ENCODE measurements around the gene VPS13C.

Gene VPS13C

GRCh38 chr15:61818801-61819200, 241.4 kb downstream of the VPS13C start:
- no peaks in the 10 kb centered on the region for H3K27me3 ChIP-seq (ENCODE audit: insufficient read depth, low read length, poor library complexity)
- H3K4ac ChIP-seq (ENCODE audit: low read depth, low read length), result no peak overlapping the region
- H3K27ac ChIP-seq (ENCODE audit: low read depth, low read length), result no peak overlapping the region
- no peaks in the 10 kb centered on the region for H3K4me1 ChIP-seq (ENCODE audit: control insufficient read depth, low read depth, low read length)
- no peak overlapping the region for H4K8ac ChIP-seq (ENCODE audit: low read depth, low read length)
- H3K79me1 ChIP-seq (ENCODE audit: low read length), result no peaks in the 10 kb centered on the region
- H3K4me2 ChIP-seq (ENCODE audit: low read length), result no peak overlapping the region
- no peak overlapping the region for H3K23ac ChIP-seq (ENCODE audit: low read length)
- H2BK5ac ChIP-seq (ENCODE audit: low read length), result no peak overlapping the region
- H3K79me2 ChIP-seq (ENCODE audit: control insufficient read depth, insufficient read depth, low read length), result no peaks in the 10 kb centered on the region
- H2BK120ac ChIP-seq (ENCODE audit: low read depth, low read length), result no peak overlapping the region
- no peak for DNase-seq
- no peak overlapping the region for H3K18ac ChIP-seq (ENCODE audit: low read length)
- no peak overlapping the region for H3K4me3 ChIP-seq (ENCODE audit: low read length)
- no peak overlapping the region for H4K5ac ChIP-seq (ENCODE audit: low read length)
- H3K56ac ChIP-seq (ENCODE audit: low read length), result no peak overlapping the region
- no CpG with 5 or more reads among the region's 2 CpGs for WGBS (ENCODE audit: extremely low coverage, insufficient coverage, low lambda C conversion rate)
- H2AK5ac ChIP-seq (ENCODE audit: low read length), result no peak overlapping the region
- no peak overlapping the region for H3K9ac ChIP-seq (ENCODE audit: low read length)
- no peaks in the 10 kb centered on the region for H3K36me3 ChIP-seq (ENCODE audit: control insufficient read depth, insufficient read depth, low read length)
- H2BK15ac ChIP-seq (replicated peaks; ENCODE audit: low read depth), result no peak overlapping the region

DNA sequence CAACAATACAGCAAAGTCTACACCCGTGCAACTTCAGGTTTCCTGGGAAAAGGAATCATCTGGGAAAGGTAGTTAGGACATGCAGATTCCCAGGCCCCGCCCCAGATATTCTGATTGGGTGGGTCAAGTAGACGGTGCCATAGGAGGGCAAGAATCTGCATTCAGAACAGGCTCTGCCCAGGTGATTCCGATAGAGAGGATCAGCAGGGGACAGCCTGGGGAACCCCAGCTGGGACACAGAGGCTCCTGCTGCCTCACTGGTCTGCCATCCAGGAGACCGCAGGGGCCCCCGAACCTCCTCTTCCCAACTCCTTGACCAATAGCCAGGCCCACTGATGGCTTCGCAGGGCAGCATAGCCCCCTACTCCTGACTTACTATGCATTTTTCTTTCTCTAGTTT, 243.4 kb downstream of the VPS13C start:
- H3K9ac ChIP-seq (ENCODE audit: low read length), result no peak overlapping the region
- H3K4me1 ChIP-seq (ENCODE audit: control insufficient read depth, low read depth, low read length), result no peaks in the 10 kb centered on the region
- no peak overlapping the region for H3K18ac ChIP-seq (ENCODE audit: low read length)
- no peaks in the 10 kb centered on the region for H3K79me1 ChIP-seq (ENCODE audit: low read length)
- H2BK5ac ChIP-seq (ENCODE audit: low read length), result no peak overlapping the region
- no peak overlapping the region for H3K27ac ChIP-seq (ENCODE audit: low read depth, low read length)
- H3K79me2 ChIP-seq (ENCODE audit: control insufficient read depth, insufficient read depth, low read length), result no peaks in the 10 kb centered on the region
- H2BK15ac ChIP-seq (replicated peaks; ENCODE audit: low read depth), result no peak overlapping the region
- no CpG with 5 or more reads among the region's 7 CpGs for WGBS (ENCODE audit: extremely low coverage, insufficient coverage, low lambda C conversion rate)
- H2AK5ac ChIP-seq (ENCODE audit: low read length), result no peak overlapping the region
- H3K23ac ChIP-seq (ENCODE audit: low read length), result no peak overlapping the region
- no peak overlapping the region for H4K8ac ChIP-seq (ENCODE audit: low read depth, low read length)
- DNase-seq, result no peak
- no peak overlapping the region for H3K4me3 ChIP-seq (ENCODE audit: low read length)
- H3K56ac ChIP-seq (ENCODE audit: low read length), result no peak overlapping the region
- H4K5ac ChIP-seq (ENCODE audit: low read length), result no peak overlapping the region
- H3K4ac ChIP-seq (ENCODE audit: low read depth, low read length), result no peak overlapping the region
- no peak overlapping the region for H2BK120ac ChIP-seq (ENCODE audit: low read depth, low read length)
- no peaks in the 10 kb centered on the region for H3K36me3 ChIP-seq (ENCODE audit: control insufficient read depth, insufficient read depth, low read length)
- no peak overlapping the region for H3K4me2 ChIP-seq (ENCODE audit: low read length)
- no peaks in the 10 kb centered on the region for H3K27me3 ChIP-seq (ENCODE audit: insufficient read depth, low read length, poor library complexity)

DNA sequence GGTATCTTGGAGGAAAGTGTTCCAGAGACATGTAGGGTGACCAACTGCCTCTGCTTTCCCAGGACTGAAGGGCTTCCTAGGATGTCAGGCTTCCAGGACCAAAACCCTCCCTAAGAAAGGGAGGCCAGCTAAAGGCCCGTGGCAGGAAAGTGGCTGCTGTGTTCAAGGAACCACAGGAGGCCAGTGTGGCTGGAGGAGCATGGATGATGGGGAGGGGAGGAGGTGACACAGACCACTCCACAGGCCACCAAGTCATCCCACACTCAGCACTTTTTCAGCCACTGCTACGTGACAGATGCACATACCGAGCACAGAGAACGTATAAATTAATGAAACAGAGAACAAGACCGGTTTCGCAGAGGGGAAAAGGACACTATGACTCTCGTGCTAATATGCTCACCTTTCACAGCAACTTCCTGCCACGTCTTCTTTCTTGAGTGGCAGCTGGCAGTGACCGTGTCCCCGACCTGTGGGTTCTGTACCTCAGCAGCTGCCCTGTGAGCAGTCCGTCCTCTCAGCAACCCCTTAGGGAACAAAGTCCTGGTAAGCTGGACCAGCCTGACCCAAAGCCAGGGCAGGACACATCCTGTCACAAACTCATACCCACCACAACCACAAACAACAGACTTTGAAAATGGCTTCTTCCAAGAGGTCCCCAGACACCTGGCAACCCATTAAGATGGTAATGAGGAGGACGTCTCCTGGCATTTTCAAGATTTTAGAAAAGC, 244.7 kb downstream of the VPS13C start:
- Histone ChIP-seq H3K56ac (ENCODE audit: low read length) (no peak overlapping the region), H3K27me3 (ENCODE audit: insufficient read depth, low read length, poor library complexity) (no peaks in the 10 kb centered on the region), H4K5ac (ENCODE audit: low read length) (no peak overlapping the region), H3K4me2 (ENCODE audit: low read length) (no peak overlapping the region), H3K23ac (ENCODE audit: low read length) (no peak overlapping the region), H3K79me1 (ENCODE audit: low read length) (no peaks in the 10 kb centered on the region), H3K36me3 (ENCODE audit: control insufficient read depth, insufficient read depth, low read length) (no peaks in the 10 kb centered on the region), H2BK15ac (replicated peaks; ENCODE audit: low read depth) (no peak overlapping the region), H3K4me1 (ENCODE audit: control insufficient read depth, low read depth, low read length) (no peaks in the 10 kb centered on the region), H2BK120ac (ENCODE audit: low read depth, low read length) (no peak overlapping the region), H3K18ac (ENCODE audit: low read length) (no peak overlapping the region), H3K79me2 (ENCODE audit: control insufficient read depth, insufficient read depth, low read length) (no peaks in the 10 kb centered on the region), H3K27ac (ENCODE audit: low read depth, low read length) (no peak overlapping the region), H3K9ac (ENCODE audit: low read length) (no peak overlapping the region), H4K8ac (ENCODE audit: low read depth, low read length) (no peak overlapping the region), H3K4me3 (ENCODE audit: low read length) (no peak overlapping the region), H2AK5ac (ENCODE audit: low read length) (no peak overlapping the region), H3K4ac (ENCODE audit: low read depth, low read length) (no peak overlapping the region), H2BK5ac (ENCODE audit: low read length) (no peak overlapping the region)
- no CpG with 5 or more reads among the region's 12 CpGs for WGBS (ENCODE audit: extremely low coverage, insufficient coverage, low lambda C conversion rate)
- DNase-seq, result no peak

- H3K56ac ChIP-seq (ENCODE audit: low read length), result no peak overlapping the region
- no peak overlapping the region for H3K27ac ChIP-seq (ENCODE audit: low read depth, low read length)
- H3K36me3 ChIP-seq (ENCODE audit: control insufficient read depth, insufficient read depth, low read length), result no peaks in the 10 kb centered on the region
- no peak overlapping the region for H4K8ac ChIP-seq (ENCODE audit: low read depth, low read length)
- no CpG with 5 or more reads among the region's 6 CpGs for WGBS (ENCODE audit: extremely low coverage, insufficient coverage, low lambda C conversion rate)
- no peak overlapping the region for H3K9ac ChIP-seq (ENCODE audit: low read length)
- no peak overlapping the region for H2BK15ac ChIP-seq (replicated peaks; ENCODE audit: low read depth)
- H4K5ac ChIP-seq (ENCODE audit: low read length), result no peak overlapping the region
- H2BK120ac ChIP-seq (ENCODE audit: low read depth, low read length), result no peak overlapping the region
- H3K4me2 ChIP-seq (ENCODE audit: low read length), result no peak overlapping the region
- no peak overlapping the region for H3K4ac ChIP-seq (ENCODE audit: low read depth, low read length)
- no peaks in the 10 kb centered on the region for H3K79me1 ChIP-seq (ENCODE audit: low read length)
- DNase-seq, result no peak
- H3K4me3 ChIP-seq (ENCODE audit: low read length), result no peak overlapping the region
- no peaks in the 10 kb centered on the region for H3K4me1 ChIP-seq (ENCODE audit: control insufficient read depth, low read depth, low read length)
- H3K79me2 ChIP-seq (ENCODE audit: control insufficient read depth, insufficient read depth, low read length), result no peaks in the 10 kb centered on the region
- no peak overlapping the region for H2BK5ac ChIP-seq (ENCODE audit: low read length)
- no peak overlapping the region for H3K18ac ChIP-seq (ENCODE audit: low read length)
- no peak overlapping the region for H3K23ac ChIP-seq (ENCODE audit: low read length)
- no peak overlapping the region for H2AK5ac ChIP-seq (ENCODE audit: low read length)
- no peaks in the 10 kb centered on the region for H3K27me3 ChIP-seq (ENCODE audit: insufficient read depth, low read length, poor library complexity)
Observed at GRCh38 chr15:61812476-61812875, 247.8 kb downstream of the VPS13C start.

DNA sequence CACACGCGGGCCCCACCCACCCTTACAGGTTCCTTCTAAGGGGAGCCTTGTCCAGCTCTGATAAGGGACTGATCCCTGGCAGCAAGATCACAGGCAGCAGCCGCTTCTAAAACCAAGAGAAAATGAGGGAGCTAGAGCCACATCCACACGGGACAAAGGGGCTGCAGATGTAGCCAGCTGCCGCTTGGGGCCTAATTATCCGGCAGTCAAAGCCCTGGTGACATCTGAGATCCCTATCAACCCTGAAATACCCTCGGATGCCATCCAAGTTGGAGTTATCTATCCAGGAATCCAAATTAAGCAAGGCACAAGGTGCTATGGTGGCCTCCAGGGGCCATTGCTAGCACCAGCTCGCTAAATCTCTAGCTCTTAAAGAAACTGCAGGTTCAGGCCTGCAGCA, 248.3 kb downstream of the VPS13C start:
- Histone ChIP-seq H3K4me3 (ENCODE audit: low read length) (no peak overlapping the region), H3K27ac (ENCODE audit: low read depth, low read length) (no peak overlapping the region), H3K23ac (ENCODE audit: low read length) (no peak overlapping the region), H4K8ac (ENCODE audit: low read depth, low read length) (no peak overlapping the region), H3K4me1 (ENCODE audit: control insufficient read depth, low read depth, low read length) (no peaks in the 10 kb centered on the region), H3K18ac (ENCODE audit: low read length) (no peak overlapping the region), H3K4ac (ENCODE audit: low read depth, low read length) (no peak overlapping the region), H2BK5ac (ENCODE audit: low read length) (no peak overlapping the region), H3K9ac (ENCODE audit: low read length) (no peak overlapping the region), H3K56ac (ENCODE audit: low read length) (no peak overlapping the region), H3K4me2 (ENCODE audit: low read length) (no peak overlapping the region), H2BK120ac (ENCODE audit: low read depth, low read length) (no peak overlapping the region), H3K27me3 (ENCODE audit: insufficient read depth, low read length, poor library complexity) (no peaks in the 10 kb centered on the region), H2BK15ac (replicated peaks; ENCODE audit: low read depth) (no peak overlapping the region), H3K79me1 (ENCODE audit: low read length) (no peaks in the 10 kb centered on the region), H3K36me3 (ENCODE audit: control insufficient read depth, insufficient read depth, low read length) (no peaks in the 10 kb centered on the region), H2AK5ac (ENCODE audit: low read length) (no peak overlapping the region), H4K5ac (ENCODE audit: low read length) (no peak overlapping the region), H3K79me2 (ENCODE audit: control insufficient read depth, insufficient read depth, low read length) (no peaks in the 10 kb centered on the region)
- no peak for DNase-seq
- WGBS (ENCODE audit: extremely low coverage, insufficient coverage, low lambda C conversion rate), result no CpG with 5 or more reads among the region's 8 CpGs

- no peak overlapping the region for H2BK120ac ChIP-seq (ENCODE audit: low read depth, low read length)
- H3K4ac ChIP-seq (ENCODE audit: low read depth, low read length), result no peak overlapping the region
- no peak overlapping the region for H3K27ac ChIP-seq (ENCODE audit: low read depth, low read length)
- WGBS (ENCODE audit: extremely low coverage, insufficient coverage, low lambda C conversion rate), result no CpG with 5 or more reads among the region's 7 CpGs
- H3K27me3 ChIP-seq (ENCODE audit: insufficient read depth, low read length, poor library complexity), result no peaks in the 10 kb centered on the region
- H3K56ac ChIP-seq (ENCODE audit: low read length), result no peak overlapping the region
- no peak overlapping the region for H3K4me2 ChIP-seq (ENCODE audit: low read length)
- no peak overlapping the region for H3K18ac ChIP-seq (ENCODE audit: low read length)
- no peak overlapping the region for H2AK5ac ChIP-seq (ENCODE audit: low read length)
- no peak overlapping the region for H3K9ac ChIP-seq (ENCODE audit: low read length)
- no peak overlapping the region for H3K23ac ChIP-seq (ENCODE audit: low read length)
- H3K36me3 ChIP-seq (ENCODE audit: control insufficient read depth, insufficient read depth, low read length), result no peaks in the 10 kb centered on the region
- no peak overlapping the region for H4K5ac ChIP-seq (ENCODE audit: low read length)
- H3K4me1 ChIP-seq (ENCODE audit: control insufficient read depth, low read depth, low read length), result no peaks in the 10 kb centered on the region
- H2BK15ac ChIP-seq (replicated peaks; ENCODE audit: low read depth), result no peak overlapping the region
- H4K8ac ChIP-seq (ENCODE audit: low read depth, low read length), result no peak overlapping the region
- no peaks in the 10 kb centered on the region for H3K79me1 ChIP-seq (ENCODE audit: low read length)
- DNase-seq, result no peak
- no peak overlapping the region for H2BK5ac ChIP-seq (ENCODE audit: low read length)
- H3K79me2 ChIP-seq (ENCODE audit: control insufficient read depth, insufficient read depth, low read length), result no peaks in the 10 kb centered on the region
- no peak overlapping the region for H3K4me3 ChIP-seq (ENCODE audit: low read length)
Observed at GRCh38 chr15:61809216-61809615, 251.0 kb downstream of the VPS13C start.
